GM12864 (cell line): ENCODE data around the gene C2orf81.

Experiments used
- DNase-seq: peaks from one replicate; pipeline ENCODE4 v3.0.0-alpha.2; 2011; ENCODE audit warnings: low read depth
- H3K4me3 ChIP-seq: 2 replicates; pipeline ENCODE4 v1.5.1; 2011; ENCODE audit warnings: mild to moderate bottlenecking, low read depth, low read length, control low read depth
- TF ChIP-seq, protein P1 (sequence below): IDR thresholded peaks from 2 replicates; pipeline ENCODE4 v1.5.1; 2011; ENCODE audit warnings: low read depth, mild to moderate bottlenecking, moderate library complexity, low read length, control low read depth, inconsistent platforms; ENCODE audit errors: missing control alignments

Gene C2orf81

GRCh38 chr2:74458938-74459363 is 37.5 kb upstream of the C2orf81 start:
- H3K4me3 ChIP-seq = peak overlapping the region; percentile 90
- DNase-seq = no peak
- TF ChIP-seq, protein P1, sequence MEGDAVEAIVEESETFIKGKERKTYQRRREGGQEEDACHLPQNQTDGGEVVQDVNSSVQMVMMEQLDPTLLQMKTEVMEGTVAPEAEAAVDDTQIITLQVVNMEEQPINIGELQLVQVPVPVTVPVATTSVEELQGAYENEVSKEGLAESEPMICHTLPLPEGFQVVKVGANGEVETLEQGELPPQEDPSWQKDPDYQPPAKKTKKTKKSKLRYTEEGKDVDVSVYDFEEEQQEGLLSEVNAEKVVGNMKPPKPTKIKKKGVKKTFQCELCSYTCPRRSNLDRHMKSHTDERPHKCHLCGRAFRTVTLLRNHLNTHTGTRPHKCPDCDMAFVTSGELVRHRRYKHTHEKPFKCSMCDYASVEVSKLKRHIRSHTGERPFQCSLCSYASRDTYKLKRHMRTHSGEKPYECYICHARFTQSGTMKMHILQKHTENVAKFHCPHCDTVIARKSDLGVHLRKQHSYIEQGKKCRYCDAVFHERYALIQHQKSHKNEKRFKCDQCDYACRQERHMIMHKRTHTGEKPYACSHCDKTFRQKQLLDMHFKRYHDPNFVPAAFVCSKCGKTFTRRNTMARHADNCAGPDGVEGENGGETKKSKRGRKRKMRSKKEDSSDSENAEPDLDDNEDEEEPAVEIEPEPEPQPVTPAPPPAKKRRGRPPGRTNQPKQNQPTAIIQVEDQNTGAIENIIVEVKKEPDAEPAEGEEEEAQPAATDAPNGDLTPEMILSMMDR = no peak

DNA sequence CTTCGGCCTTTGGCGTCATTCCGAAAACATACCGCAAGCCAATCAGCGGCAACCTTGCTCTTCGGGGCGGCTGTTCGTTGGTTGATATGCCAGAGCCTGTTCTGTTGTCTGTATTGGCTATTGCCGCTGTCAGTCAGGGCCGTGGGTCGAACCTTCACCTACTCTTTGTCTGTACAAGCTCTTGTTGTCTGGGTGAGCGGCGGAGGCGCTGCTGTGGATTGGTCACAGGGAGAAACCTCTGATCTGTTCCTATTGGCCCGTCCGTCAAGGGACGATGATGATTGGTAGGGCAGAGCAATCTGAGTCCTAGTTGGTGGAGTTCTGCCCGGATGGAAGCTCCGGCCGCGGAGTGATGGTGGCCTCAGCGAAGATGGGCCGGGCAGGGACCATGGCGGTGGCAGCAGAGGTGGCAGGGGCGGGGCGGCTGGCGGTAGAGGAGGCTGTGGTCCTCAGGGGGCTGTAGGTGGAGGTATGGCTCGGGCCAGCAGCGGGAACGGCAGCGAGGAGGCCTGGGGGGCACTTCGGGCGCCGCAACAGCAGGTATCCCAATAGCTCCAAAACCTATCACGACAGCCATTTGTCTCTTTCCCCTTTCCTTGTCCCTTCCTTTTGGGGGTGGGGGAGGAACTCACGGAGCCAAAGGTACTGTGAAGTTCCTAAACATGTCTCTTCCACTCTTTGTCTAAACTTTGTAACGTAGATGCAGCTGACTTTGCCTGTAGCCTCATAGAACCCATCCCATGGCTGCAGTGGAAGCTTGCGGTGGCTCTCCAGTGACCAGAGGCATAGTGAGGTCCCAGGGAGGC is 36.9 kb upstream of the C2orf81 start, which contains the start of gene WBP1:
TSS of gene WBP1 (plus strand) at position 307 of the 806 bp plus-strand sequence. CDS start at position 472, 165 bp downstream.
- H3K4me3 ChIP-seq = peak within 1 kb of the TSS; percentile 90
- DNase-seq = peak; percentile 100
- TF ChIP-seq, protein P1 = no peak

DNA sequence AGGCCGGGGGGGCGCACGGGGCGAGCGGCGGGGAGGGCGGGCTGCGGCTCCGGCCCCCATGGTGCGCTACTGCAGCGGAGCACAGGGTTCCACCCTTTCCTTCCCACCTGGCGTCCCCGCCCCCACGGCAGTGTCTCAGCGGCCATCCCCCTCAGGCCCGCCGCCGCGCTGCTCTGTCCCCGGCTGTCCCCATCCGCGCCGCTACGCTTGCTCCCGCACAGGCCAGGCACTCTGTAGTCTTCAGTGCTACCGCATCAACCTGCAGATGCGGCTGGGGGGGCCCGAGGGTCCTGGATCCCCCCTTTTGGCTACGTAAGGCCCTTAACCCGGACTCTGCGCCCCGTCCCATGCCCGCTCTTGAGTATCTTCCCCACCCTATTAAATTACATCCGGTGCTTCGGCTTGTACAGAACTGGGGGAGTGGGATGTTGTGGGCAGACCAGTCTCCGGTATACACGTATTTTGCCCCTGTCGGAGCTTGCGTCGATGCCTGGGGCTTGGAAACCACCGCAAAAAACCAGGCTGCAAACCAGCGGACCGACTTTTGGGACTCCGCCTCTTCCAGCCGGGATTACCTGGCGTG is 36.2 kb upstream of the C2orf81 start:
- H3K4me3 ChIP-seq = peak overlapping the region; percentile 78
- TF ChIP-seq, protein P1 = no peak
- DNase-seq = peak; percentile 53

DNA sequence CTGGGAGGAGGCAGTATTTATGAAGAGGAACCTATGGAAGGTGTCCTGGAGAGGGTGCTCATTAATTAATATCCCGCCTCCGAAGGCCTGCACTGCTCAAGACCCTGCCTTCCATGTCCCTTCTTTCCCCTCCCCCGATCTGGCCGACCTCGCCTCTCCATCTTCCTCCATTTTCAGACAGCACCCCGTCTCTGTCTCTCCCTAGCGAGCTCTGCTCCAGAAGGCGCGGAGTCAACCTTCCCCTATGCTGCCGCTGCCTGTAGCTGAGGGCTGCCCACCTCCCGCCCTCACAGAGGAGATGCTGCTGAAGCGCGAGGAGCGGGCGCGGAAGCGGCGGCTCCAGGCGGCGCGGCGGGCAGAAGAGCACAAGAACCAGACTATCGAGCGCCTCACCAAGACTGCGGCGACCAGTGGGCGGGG is 35.7 kb upstream of the C2orf81 start:
- DNase-seq = no peak
- TF ChIP-seq, protein P1 = no peak
- H3K4me3 ChIP-seq = peak overlapping the region; percentile 78

DNA sequence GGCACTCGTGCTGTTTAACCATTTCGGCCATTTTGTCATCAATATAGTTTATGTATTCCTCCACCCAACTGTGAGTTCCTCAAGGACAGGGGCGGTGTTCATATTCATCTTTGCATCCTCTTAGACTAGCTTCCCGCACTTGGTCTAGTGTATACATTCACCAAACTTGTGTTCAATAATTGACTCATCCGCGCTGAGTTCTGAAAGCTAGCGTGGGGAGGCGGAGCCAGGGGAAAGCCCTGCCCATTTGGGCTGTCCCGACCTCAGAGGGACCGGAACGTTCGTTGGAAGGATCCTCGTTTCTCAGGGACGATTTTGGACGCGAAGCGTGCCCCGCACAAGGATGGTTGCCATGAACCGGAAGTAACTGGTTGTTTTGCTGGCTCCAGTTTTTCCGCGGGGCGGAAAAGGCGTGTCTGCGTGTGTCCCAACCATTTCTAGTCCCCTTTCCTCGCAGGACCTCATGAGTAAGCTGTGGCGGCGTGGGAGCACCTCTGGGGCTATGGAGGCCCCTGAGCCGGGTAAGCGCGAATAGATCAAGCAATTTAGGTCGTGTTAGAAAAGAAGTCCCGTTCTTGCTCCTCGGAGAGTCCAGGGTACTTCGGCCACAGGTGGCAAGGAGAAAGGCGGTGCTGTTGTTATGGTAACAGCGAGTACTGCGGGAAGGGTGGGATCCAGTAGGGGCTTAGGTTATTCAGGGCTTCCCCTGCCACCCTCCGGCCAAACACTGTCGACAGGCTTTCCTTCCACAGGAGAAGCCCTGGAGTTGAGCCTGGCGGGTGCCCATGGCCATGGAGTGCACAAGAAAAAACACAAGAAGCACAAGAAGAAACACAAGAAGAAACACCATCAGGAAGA is 33.5 kb upstream of the C2orf81 start, which contains the start of gene INO80B:
TSS of gene INO80B (plus strand) at position 434 of the 858 bp plus-strand sequence. CDS start at position 464, 30 bp downstream.
- peak; percentile 98 for DNase-seq
- TF ChIP-seq, protein P1 = no peak
- H3K4me3 ChIP-seq = peak within 1 kb of the TSS; percentile 77

DNA sequence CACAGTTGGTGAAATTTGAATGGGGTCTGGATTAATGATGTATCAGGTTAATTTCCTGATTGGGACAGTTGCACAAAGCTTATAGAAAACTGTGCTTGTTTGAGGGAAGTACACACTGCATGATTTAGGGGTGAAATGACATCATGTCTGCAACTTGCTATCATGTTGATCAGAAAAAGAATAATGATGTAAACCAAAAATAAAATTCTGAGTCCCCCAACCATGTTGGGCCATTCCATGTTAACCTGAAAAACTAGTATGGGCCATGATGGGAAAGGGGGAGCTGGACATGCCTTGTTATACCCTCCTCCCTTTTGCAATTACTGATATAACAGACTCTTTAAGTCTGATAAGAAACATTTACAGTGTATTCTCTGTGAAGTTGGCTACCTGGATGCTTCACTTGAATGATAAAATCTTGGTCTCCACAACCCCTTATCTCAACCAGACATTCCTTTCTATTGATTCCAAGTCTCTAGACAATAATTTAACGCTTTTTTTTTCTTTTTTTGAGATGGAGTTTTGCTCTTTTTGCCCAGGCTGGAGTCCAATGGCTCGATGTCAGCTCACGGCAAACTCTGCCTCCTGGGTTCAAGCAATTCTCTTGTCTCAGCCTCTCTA is 29.3 kb upstream of the C2orf81 start:
- TF ChIP-seq, protein P1 = no peak
- no peak for DNase-seq
- H3K4me3 ChIP-seq = no peak overlapping the region
